ENCODE results near the gene PTPRF.

Gene PTPRF

DNA sequence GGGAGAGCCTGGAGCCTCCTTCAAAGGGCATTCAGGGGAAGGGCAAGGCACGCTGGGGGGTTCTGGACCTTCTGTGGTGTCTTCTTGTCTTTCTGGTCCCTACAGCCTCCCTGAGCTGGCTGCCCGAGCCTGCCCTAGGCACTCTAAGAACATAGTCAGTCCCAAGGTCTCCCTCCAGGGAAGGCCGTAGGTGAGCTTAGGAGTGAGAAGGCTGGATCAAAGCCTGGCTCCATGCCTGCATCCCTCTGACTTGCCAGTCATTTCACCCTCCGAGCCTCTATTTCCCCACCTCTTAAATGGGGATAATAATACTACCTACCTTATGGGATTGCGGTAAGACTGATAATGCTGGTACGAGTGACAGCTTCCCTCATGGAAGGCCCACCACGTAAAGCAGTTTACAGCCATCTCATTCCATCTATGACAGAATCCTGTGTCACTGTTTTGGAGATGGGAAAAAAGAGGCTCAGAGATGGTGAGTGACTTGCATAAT lies 20.8 kb downstream of the PTPRF start:
- no peak for DNase-seq (ENCODE audit: low read depth in 2 of 3, low spot score in 2 of 3)

GRCh38 chr1:43552059-43552742 lies 21.5 kb downstream of the PTPRF start:
- DNase-seq (ENCODE audit: low read depth in 2 of 3, low spot score in 2 of 3), result no peak

DNA sequence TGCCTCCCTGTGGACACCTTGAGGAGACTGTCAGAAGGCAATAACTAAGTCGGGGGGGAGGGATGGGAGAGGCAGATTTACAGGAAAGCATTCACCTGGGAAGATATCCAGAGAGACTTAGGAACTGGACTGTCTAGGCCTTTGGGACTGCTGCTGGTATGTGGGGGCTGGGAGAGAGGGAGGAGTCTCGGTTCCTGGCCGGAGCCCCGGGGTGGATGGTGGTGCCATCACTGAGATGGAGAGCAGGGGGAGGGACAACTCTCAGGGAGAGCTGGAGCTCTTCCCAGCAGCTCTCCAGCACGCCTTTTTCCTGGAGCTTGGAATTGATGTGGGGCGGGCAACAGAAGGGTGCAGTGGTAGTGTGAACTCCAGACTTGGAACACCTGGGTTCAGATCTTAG lies 22.1 kb downstream of the PTPRF start:
- DNase-seq (ENCODE audit: low read depth in 2 of 3, low spot score in 2 of 3), result no peak

- DNase-seq (ENCODE audit: low read depth in 2 of 3, low spot score in 2 of 3), result no peak
These were observed 23.8 kb downstream of the PTPRF start for GRCh38 chr1:43554444-43554992.

DNA sequence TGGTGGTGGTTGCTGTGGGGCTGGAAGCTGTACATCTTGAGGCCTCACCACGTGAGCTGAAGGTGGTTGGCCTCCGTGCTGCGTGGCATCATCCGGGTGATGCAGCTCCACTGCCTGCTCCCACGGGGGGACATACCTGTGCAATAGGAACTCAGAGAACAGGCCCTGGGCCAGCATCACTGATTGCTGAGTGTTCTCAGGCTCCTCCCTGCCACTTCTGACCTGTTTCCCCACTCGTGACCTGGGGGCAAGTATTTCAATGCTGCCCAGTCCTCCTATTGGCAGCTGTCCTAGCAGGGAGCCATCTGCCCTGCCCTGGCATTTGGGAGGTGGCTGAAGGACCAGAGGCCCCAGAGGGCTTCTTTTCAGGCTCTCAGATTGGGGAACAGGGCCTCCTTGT lies 26.1 kb downstream of the PTPRF start:
- DNase-seq (ENCODE audit: low read depth in 2 of 3, low spot score in 2 of 3), result no peak

GRCh38 chr1:43557744-43558245 lies 27.1 kb downstream of the PTPRF start:
- DNase-seq (ENCODE audit: low read depth in 2 of 3, low spot score in 2 of 3), result no peak

- no peak for DNase-seq (ENCODE audit: low read depth in 2 of 3, low spot score in 2 of 3)
These were observed 27.7 kb downstream of the PTPRF start for GRCh38 chr1:43558346-43558841.

- DNase-seq (ENCODE audit: low read depth in 2 of 3, low spot score in 2 of 3), result no peak
These were observed 29.0 kb downstream of the PTPRF start for GRCh38 chr1:43559714-43560113.

DNA sequence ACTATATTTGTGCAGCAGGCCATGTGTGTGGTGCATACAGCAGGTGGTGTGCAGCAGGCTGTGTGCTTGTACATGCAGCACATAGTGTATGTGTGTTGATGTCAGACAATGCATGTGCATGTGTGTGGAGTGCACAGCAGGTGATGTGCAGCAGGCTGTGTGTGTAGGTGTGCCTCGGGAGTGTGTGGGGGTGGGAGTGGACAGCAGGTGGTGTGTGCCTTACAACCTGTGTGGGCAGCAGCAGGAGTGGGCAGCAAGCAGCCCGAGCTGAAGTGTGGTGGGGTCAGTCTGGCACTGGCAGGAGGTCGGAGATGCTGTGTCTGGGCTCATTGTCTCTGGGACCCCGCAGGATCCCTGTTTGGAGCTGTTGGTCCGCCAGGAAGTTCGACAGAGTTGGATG lies 29.6 kb downstream of the PTPRF start:
- DNase-seq (ENCODE audit: low read depth in 2 of 3, low spot score in 2 of 3), result no peak

DNA sequence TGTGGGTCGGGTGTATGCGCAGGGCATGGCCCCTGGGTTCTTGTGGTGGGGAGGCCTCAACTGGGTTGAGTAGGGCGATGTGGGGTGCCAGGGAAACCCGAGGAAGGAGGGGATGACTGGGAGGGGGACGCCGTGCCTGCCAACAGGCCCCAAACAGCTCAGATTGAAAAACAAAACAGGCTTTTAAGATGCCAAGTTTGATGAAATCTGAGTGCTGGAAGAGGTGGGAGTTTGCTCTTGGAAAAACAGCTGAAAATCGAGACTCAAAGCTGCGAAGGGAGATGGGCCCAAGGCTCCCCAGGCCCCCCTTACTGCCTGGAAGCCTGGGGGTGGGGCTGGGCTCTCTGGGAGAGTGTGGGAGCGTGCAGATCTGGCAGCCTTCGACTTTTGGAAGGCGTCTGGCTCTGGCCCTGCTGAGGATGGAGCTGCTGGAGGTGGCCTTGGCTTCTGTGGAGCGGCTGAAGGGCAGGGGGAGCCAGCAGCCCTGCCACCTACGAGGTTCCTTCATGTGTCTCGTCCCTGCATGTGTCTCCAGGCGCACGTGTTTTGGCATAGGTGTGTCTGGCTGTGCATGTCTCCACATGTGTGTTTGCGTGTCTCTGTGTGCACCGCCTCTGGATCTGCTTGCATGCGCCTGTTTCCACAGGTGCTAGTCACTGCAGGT lies 33.3 kb downstream of the PTPRF start:
- no peak for DNase-seq (ENCODE audit: low read depth in 2 of 3, low spot score in 2 of 3)

DNA sequence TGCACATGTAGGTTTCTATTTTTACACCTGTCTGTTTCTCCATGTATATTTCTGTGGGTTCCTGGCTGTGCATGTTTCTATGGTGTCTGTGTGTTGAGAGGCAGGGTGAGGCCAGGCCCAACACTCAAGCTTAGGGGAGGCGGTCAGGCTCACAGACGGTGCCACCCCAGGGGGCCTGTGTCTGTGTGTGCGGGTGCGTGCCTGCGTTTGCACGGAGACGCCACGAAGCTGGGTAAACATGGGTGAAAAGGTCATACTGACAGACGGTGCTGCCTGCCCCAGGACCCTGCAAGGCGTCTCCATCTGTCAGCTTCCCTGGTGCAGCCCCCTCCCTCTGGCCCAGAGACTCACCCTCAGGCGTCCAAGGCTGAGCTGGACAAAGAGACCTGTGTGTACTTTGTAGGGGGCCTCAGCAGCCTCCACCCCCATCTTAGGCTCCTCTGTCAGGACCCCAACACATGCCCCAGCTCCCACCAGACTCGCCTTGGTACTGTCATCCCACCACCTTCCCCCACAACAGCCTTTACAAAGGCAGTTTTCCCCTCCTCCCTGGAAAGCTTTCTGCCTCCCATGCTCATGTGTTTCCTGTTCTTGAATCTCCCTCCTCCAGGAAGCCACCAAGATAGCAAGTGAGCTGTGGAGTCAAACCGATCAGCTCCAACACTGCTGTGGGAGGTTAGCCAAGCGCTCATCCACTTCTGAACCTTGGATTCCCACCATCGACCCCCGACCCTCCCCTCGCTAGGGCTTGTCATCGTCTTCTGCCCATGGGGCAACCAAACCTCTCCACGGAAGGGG lies 34.1 kb downstream of the PTPRF start:
- DNase-seq (ENCODE audit: low read depth in 2 of 3, low spot score in 2 of 3), result no peak

DNA sequence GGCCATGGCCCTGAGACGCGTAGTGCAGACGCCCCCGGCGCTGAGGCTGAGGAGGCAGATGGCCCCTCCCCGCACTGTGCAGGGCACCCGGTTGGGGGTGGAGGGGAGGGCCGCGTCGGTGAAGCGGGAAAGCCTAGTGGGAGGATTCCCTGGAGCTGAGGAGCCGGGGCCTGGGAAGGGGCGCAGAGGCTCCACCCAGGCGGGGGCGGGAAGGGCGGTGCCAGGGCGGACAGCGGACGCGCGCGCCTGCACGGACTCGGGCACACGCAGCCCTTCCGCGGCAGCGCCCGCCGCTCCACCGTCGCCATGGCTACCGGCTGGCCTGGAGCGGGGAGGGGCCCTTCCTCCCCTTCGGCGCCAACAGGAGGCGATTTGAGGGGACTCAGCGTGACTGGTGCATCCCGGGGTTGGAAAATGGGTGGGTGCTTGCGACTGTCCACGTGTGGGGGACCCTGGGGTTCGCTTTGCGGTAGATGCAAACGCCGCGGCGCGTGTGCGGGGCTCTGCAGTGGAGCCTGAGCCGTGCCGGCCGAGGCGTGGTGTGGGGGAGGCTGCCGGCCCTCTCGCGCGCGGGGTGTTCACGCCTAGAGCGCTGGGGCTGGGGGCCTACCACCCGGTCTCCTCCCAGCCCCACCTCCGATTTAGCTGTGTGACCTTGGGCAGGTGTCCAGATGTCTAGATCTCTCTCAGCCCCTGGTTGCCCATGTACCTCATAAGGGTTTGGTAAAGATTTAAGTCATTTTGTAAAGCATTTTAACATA lies 35.1 kb downstream of the PTPRF start:
- peak in 2 of 3 experiments; percentile 11 to 23 for DNase-seq (ENCODE audit: low read depth in 2 of 3, low spot score in 2 of 3)

DNA sequence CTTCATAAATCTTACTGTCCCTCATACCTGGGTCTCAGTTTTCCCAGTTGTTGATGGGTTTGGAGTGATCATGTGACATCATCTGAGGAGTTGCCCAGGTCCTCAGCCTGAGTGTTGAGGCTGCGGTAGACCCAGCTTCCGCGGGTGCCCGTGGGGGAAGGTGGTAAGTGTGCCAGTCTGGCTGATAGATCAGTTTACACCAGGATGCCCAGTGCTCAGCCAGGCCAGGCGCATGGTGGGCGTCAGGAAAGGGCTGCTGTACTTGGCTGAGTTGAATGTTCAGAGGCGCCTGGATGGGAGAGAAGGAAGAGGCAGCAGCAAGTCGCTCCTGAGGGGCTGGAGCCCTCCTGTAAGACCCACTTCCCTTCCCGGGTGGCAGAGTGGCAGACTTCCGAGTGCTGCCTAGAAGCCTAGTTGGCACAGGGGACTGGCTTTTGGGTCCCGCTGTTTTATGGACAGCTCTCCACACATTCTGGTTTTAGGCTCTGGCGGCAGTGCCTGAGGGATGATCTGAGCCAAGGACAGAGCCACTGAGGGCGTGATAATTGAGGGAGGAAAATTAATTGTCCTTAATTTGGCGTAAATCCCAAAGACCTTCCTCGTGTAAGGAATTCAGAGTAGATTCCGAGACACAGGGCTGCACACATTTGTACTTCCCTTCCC lies 35.8 kb downstream of the PTPRF start:
- DNase-seq (ENCODE audit: low read depth in 2 of 3, low spot score in 2 of 3), result no peak

- DNase-seq (ENCODE audit: low read depth in 2 of 3, low spot score in 2 of 3), result no peak
These were observed 38.5 kb downstream of the PTPRF start for GRCh38 chr1:43569175-43569574.

GRCh38 chr1:43570277-43570676 lies 39.6 kb downstream of the PTPRF start:
- DNase-seq (ENCODE audit: low read depth in 2 of 3, low spot score in 2 of 3), result no peak

- DNase-seq (ENCODE audit: low read depth in 2 of 3, low spot score in 2 of 3), result no peak
These were observed 40.0 kb downstream of the PTPRF start for GRCh38 chr1:43570715-43571114.

DNA sequence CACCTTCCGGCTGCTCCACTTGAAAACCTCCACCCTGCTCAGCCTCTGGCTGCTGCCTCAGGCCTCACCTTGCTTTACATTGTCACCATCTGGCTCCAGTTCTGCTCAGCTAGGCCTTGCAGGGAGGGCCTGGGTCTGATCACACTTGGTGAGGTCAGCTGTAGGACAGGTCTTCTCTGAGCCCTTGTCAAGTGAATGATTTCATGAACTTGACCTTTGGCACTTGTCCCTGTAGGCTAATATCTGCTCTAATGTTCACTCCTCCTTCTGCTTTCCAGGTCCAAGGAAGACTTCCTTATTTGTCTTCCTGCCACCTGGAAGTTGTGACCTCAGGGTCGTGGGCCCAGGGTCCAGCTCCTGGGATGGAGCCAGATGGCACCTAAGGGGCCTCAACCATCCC lies 41.4 kb downstream of the PTPRF start:
- DNase-seq (ENCODE audit: low read depth in 2 of 3, low spot score in 2 of 3), result no peak

- no peak for DNase-seq (ENCODE audit: low read depth in 2 of 3, low spot score in 2 of 3)
These were observed 41.9 kb downstream of the PTPRF start for GRCh38 chr1:43572538-43572937.

- no peak for DNase-seq (ENCODE audit: low read depth in 2 of 3, low spot score in 2 of 3)
These were observed 42.5 kb downstream of the PTPRF start for GRCh38 chr1:43573066-43573800.
